HL-60 (cell line): ENCODE measurements around the gene CDH5.

ENCODE experiments used
- DNase-seq, 2 experiments: peaks; one replicate each; pipeline ENCODE4 v3.0.0-alpha.2; 2010 to 2020; ENCODE audit warnings: low read depth in 1 of 2, low spot score in 1 of 2
- H3K27ac ChIP-seq: fragments of 250-450 bp; sonication (Bioruptor Pico); replicated peaks from 2 replicates; pipeline ENCODE4 v1.5.1; 2020; ENCODE audit warnings: mild to moderate bottlenecking, moderate library complexity
- H3K27me3 ChIP-seq: fragments of 250-450 bp; sonication (Bioruptor Pico); 2 replicates; pipeline ENCODE4 v1.5.1; 2021; ENCODE audit warnings: mild to moderate bottlenecking, moderate library complexity; ENCODE audit not compliant: insufficient read depth, poor library complexity, severe bottlenecking
- H3K4me3 ChIP-seq: replicated peaks from 2 replicates; pipeline ENCODE4 v1.5.1; 2011; ENCODE audit warnings: mild to moderate bottlenecking, control low read depth, low read length; ENCODE audit not compliant: insufficient read depth
- CTCF ChIP-seq: IDR thresholded peaks from one replicate; pipeline ENCODE4 v1.5.1; 2011; ENCODE audit warnings: low read length, control low read depth, inconsistent platforms; ENCODE audit not compliant: insufficient read depth
- GABPA ChIP-seq: IDR thresholded peaks from 2 replicates; pipeline ENCODE4 v1.6.1; 2012; ENCODE audit warnings: low read depth
- POLR2AphosphoS5 ChIP-seq: IDR thresholded peaks from 2 replicates; pipeline ENCODE4 v1.6.1; 2012; ENCODE audit warnings: low read depth
- REST ChIP-seq: IDR thresholded peaks from 2 replicates; pipeline ENCODE4 v1.6.1; 2012; ENCODE audit warnings: low read depth; ENCODE audit not compliant: insufficient replicate concordance
- SPI1 ChIP-seq: IDR thresholded peaks from 2 replicates; pipeline ENCODE4 v1.6.1; 2012; ENCODE audit warnings: low read depth, mild to moderate bottlenecking, borderline replicate concordance

Gene CDH5

GRCh38 chr16:66370786-66371684 is 4.5 kb downstream of the CDH5 start:
- Histone ChIP-seq H3K27me3 (no peaks in the 10 kb centered on the region), H3K4me3 (no peak overlapping the region), H3K27ac (no peak overlapping the region)
- no peak for DNase-seq
- TF ChIP-seq REST (no peak), GABPA (no peak), CTCF (no peak), POLR2AphosphoS5 (no peak), SPI1 (no peak)

GRCh38 chr16:66372078-66372897 is 5.8 kb downstream of the CDH5 start:
- H3K27ac ChIP-seq = no peak overlapping the region
- TF ChIP-seq REST (no peak), GABPA (no peak), SPI1 (no peak), POLR2AphosphoS5 (no peak), CTCF (no peak)
- no peak for DNase-seq

GRCh38 chr16:66372898-66373155 is 6.3 kb downstream of the CDH5 start:
- Histone ChIP-seq H3K4me3 (no peak overlapping the region), H3K27ac (no peak overlapping the region), H3K27me3 (no peaks in the 10 kb centered on the region)
- no peak for DNase-seq
- TF ChIP-seq SPI1 = no peak
- TF ChIP-seq CTCF = no peak
- no peak for TF ChIP-seq REST
- TF ChIP-seq POLR2AphosphoS5 = no peak
- no peak for TF ChIP-seq GABPA

More at GRCh38 chr16:66372078-66372897, 5.8 kb downstream of the CDH5 start:
- Histone ChIP-seq H3K27me3 (no peaks in the 10 kb centered on the region), H3K4me3 (no peak overlapping the region)
